Body of pancreas (tissue), 4 donors: ENCODE data around the gene MCM6.

Experiments used
- CTCF ChIP-seq, 7 experiments: fragments of 450-650 bp in 4 of 7; fragments of 200-600 bp in 3 of 7; sonication (generic) in 3 of 7; IDR thresholded peaks; one replicate each; pipeline ENCODE4 v1.5.1; 2016 to 2019; ENCODE audit warnings: antibody characterized with exemption in 7 of 7
- POLR2A ChIP-seq, 3 donors: fragments of 450-650 bp; IDR thresholded peaks; one replicate each; pipeline ENCODE4 v1.6.1; 2016; ENCODE audit warnings: antibody characterized with exemption in 3 of 3, mild to moderate bottlenecking in 2 of 3

GRCh38 chr2:135802350-135802749, 73.9 kb downstream of the MCM6 start:
- TF ChIP-seq CTCF (IDR thresholded peaks at IDR 0.05): no peak
- no peak for TF ChIP-seq POLR2A (IDR thresholded peaks at IDR 0.05)
